IMR-90 (cell line): ENCODE data around the gene PTAR1. TPM values are rescaled to one million over a fixed set of nuclear protein-coding genes. Genes with fewer than 3 reads are reported as not detected.

Experiments used
- ATAC-seq: fragments of 200-7000 bp; cut with Tn5 transposase; 2 replicates; pipeline ENCODE4 v1.9.1; 2020; ENCODE audit warnings: low read depth, mild to moderate bottlenecking, moderate library complexity
- BruUV-seq: library from RNA; stranded (reverse); fragments of 400-500 nt; replicated peaks from 2 replicates; lab custom pipeline; 2021; lab: Mats Ljungman, UMichigan
- CTCF ChIA-PET: fragments of 300-600 bp; formaldehyde crosslinking; extraction: SDS; loops from one replicate; lab custom pipeline; 2021; ENCODE audit warnings: antibody characterized with exemption; lab: Yijun Ruan, JAX
- POLR2A ChIA-PET: fragments of 300-600 bp; sonication (Branson Sonifier 250); formaldehyde crosslinking; loops from one replicate; lab custom pipeline; 2022; ENCODE audit warnings: antibody characterized with exemption; ENCODE audit not compliant: unreplicated experiment; lab: Charles Lee
- DNase-seq: peaks from one replicate; pipeline ENCODE4 v3.0.0; 2013
- H2AFZ ChIP-seq: replicated peaks from 2 replicates; pipeline ENCODE3; 2013; ENCODE audit warnings: low read length, mild to moderate bottlenecking; ENCODE audit not compliant: poor library complexity
- H2AK5ac ChIP-seq: 2 replicates; pipeline ENCODE4 v1.6.1; 2013; ENCODE audit warnings: low read depth, low read length, inconsistent platforms
- H2AK9ac ChIP-seq: replicated peaks from 2 replicates; pipeline ENCODE3; 2013; ENCODE audit warnings: mild to moderate bottlenecking, low read depth, low read length, moderate library complexity; ENCODE audit not compliant: poor library complexity
- H2BK120ac ChIP-seq: 2 replicates; pipeline ENCODE4 v1.6.1; 2013; ENCODE audit warnings: low read depth, low read length, inconsistent platforms
- H2BK15ac ChIP-seq: 3 replicates; pipeline ENCODE4 v1.6.1; 2013; ENCODE audit warnings: low read depth, low read length, inconsistent platforms
- H2BK20ac ChIP-seq: 2 replicates; pipeline ENCODE4 v1.6.1; 2013; ENCODE audit warnings: low read depth, mild to moderate bottlenecking, inconsistent platforms, low read length, moderate library complexity
- H2BK5ac ChIP-seq: 2 replicates; pipeline ENCODE4 v1.6.1; 2013; ENCODE audit warnings: mild to moderate bottlenecking, low read depth, low read length, inconsistent platforms; ENCODE audit not compliant: poor library complexity, severe bottlenecking
- H3K14ac ChIP-seq: replicated peaks from 2 replicates; pipeline ENCODE4 v1.6.1; 2013; ENCODE audit warnings: low read depth, low read length, inconsistent platforms
- H3K18ac ChIP-seq: 2 replicates; pipeline ENCODE4 v1.6.1; 2013; ENCODE audit warnings: low read depth, low read length, control low read depth
- H3K23ac ChIP-seq: 2 replicates; pipeline ENCODE4 v1.6.1; 2013; ENCODE audit warnings: low read depth, low read length, inconsistent platforms
- H3K27ac ChIP-seq: 2 replicates; pipeline ENCODE4 v1.5.1; 2013; ENCODE audit warnings: mild to moderate bottlenecking, control low read depth, low read length; ENCODE audit not compliant: insufficient read depth
- H3K27me3 ChIP-seq: 2 replicates; pipeline ENCODE4 v1.6.1; 2013; ENCODE audit warnings: low read length; ENCODE audit not compliant: control insufficient read depth, insufficient read depth
- H3K36me3 ChIP-seq: 2 replicates; pipeline ENCODE4 v1.6.1; 2013; ENCODE audit warnings: low read length, mixed read lengths; ENCODE audit not compliant: control insufficient read depth, insufficient read depth
- H3K4ac ChIP-seq: 2 replicates; pipeline ENCODE4 v1.6.1; 2013; ENCODE audit warnings: low read depth, low read length, inconsistent platforms
- H3K4me1 ChIP-seq: 2 replicates; pipeline ENCODE4 v1.6.1; 2013; ENCODE audit warnings: low read length, mixed read lengths; ENCODE audit not compliant: control insufficient read depth, insufficient read depth
- H3K4me2 ChIP-seq: 2 replicates; pipeline ENCODE4 v1.6.1; 2013; ENCODE audit warnings: low read depth, mild to moderate bottlenecking, control low read depth, low read length, moderate library complexity
- H3K4me3 ChIP-seq: 2 replicates; pipeline ENCODE4 v1.5.1; 2013; ENCODE audit warnings: low read depth, mild to moderate bottlenecking, control low read depth, low read length, moderate library complexity; ENCODE audit not compliant: insufficient read depth
- H3K56ac ChIP-seq: 2 replicates; pipeline ENCODE4 v1.6.1; 2013; ENCODE audit warnings: low read length, inconsistent platforms; ENCODE audit not compliant: insufficient read depth; ENCODE audit errors: extremely low read depth
- H3K79me1 ChIP-seq, 2 experiments: 2 replicates each; pipeline ENCODE4 v1.6.1; 2013; ENCODE audit warnings: low read length in 2 of 2, inconsistent platforms in 1 of 2, low read depth in 1 of 2
- H3K9ac ChIP-seq: 2 replicates; pipeline ENCODE4 v1.6.1; 2013; ENCODE audit warnings: low read depth, low read length, control low read depth
- H3K9me1 ChIP-seq: 2 replicates; pipeline ENCODE4 v1.6.1; 2013; ENCODE audit warnings: low read length, inconsistent platforms; ENCODE audit not compliant: insufficient read depth
- H3K9me3 ChIP-seq: 2 replicates; pipeline ENCODE4 v1.6.1; 2013; ENCODE audit warnings: low read length; ENCODE audit not compliant: control insufficient read depth, insufficient read depth
- H4K20me1 ChIP-seq: 2 replicates; pipeline ENCODE4 v1.6.1; 2013; ENCODE audit warnings: low read length, inconsistent platforms; ENCODE audit not compliant: insufficient read depth
- H4K5ac ChIP-seq: 2 replicates; pipeline ENCODE4 v1.6.1; 2013; ENCODE audit warnings: mild to moderate bottlenecking, low read depth, low read length, control low read depth
- H4K8ac ChIP-seq, 2 experiments: 2 replicates each; pipeline ENCODE4 v1.6.1; 2013; ENCODE audit warnings: low read depth in 2 of 2, low read length in 2 of 2, control low read depth in 1 of 2, inconsistent platforms in 1 of 2
- H4K91ac ChIP-seq: 2 replicates; pipeline ENCODE4 v1.6.1; 2013; ENCODE audit warnings: low read depth, low read length, inconsistent platforms; ENCODE audit not compliant: insufficient read depth
- CEBPB ChIP-seq: IDR thresholded peaks from 2 replicates; pipeline ENCODE4 v1.6.1; 2012; ENCODE audit warnings: low read depth, low read length, improper control_type of control experiment
- MXI1 ChIP-seq: IDR thresholded peaks from 2 replicates; pipeline ENCODE4 v1.6.1; 2012; ENCODE audit warnings: low read depth, mild to moderate bottlenecking, low read length, moderate library complexity, borderline replicate concordance
- WGBS, 2 experiments: methylation state at CpG; one replicate each; pipeline versions ENCODE4 v1.1.5 to v1.1.7; 2013; ENCODE audit warnings: missing lambda C conversion rate in 2 of 2; ENCODE audit not compliant: insufficient read length in 1 of 2; ENCODE audit errors: extremely low coverage in 2 of 2; 5-methylcytosine and 5-hydroxymethylcytosine counted together
- dilution Hi-C: fragments of 300-500 bp; cut with HindIII; formaldehyde crosslinking; loops from one replicate; pipeline ENCODE4 v1.14.3; 2018; ENCODE audit warnings: low sequenced_read_pairs; ENCODE audit not compliant: unreplicated experiment
- in situ Hi-C: fragments of 300-500 bp; cut with MboI; formaldehyde crosslinking; loops from 3 replicates; pipeline ENCODE4 v1.14.3; 2019; ENCODE audit warnings: low sequenced_read_pairs, inconsistent platforms, mixed read lengths
- intact Hi-C: fragments of 100-400 bp; cut with micrococcal nuclease; formaldehyde crosslinking; loops from 2 replicates; pipeline ENCODE4 v1.10.0; 2022
- polyA plus RNA-seq, 3 experiments: library from polyadenylated mRNA; depleted of rRNA; stranded (reverse); fragments of >200 nt; gene quantifications; 2 replicates each; pipeline ENCODE4 v1.2.3, GENCODE V29; 2012; ENCODE audit warnings: low replicate concordance in 1 of 3
- total RNA-seq: library from RNA; depleted of rRNA; stranded (reverse); fragments of >200 nt; gene quantifications from 2 replicates; pipeline ENCODE4 v1.2.3, GENCODE V29; 2012

Gene PTAR1
- total and polyA plus RNA-seq, 2 of the 4 experiments (the other 2 are of a cell fraction) = 10.6 to 110 TPM

DNA sequence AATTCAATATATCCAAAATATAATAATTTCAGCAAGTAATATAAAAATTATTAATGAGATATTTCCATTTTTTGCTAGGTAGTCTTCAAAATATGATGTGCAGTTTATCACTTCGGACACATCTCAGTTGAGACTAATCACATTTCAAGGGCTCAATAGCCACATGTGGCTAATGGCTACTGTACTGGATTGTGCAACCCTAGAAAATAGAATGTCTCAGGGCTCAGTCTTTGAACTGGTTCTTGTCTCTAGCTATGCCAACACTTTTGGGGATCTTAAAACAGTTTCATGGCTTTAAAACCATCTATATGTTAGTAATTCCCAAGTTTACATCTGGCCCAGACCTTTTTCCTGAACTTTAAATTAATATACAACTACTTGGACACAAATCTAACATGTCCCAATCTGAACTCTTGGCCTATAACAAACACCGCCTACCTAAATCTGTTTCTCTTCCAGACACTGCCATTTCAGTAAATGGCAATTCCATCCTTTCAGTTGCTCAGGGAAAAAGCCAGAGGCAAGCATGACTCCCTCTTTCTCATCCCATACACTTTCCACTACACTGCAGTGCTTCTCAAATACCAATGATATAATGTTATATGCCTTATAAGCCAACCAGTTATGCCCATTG is 18.8 kb downstream of the PTAR1 start:
- POLR2A ChIA-PET = no interaction called here
- Histone ChIP-seq H3K9me3 (no peaks in the 10 kb centered on the region), H4K8ac (no peak overlapping the region), H4K5ac (no peak overlapping the region), H3K9ac (no peak overlapping the region), H2BK20ac (no peak overlapping the region), H3K56ac (no peak overlapping the region), H3K4me1 (peaks cover 5% of the 10 kb centered on the region), H2BK5ac (no peak overlapping the region), H3K18ac (no peak overlapping the region), H3K9me1 (no peaks in the 10 kb centered on the region), H2AFZ (no peak overlapping the region), H3K23ac (peak overlapping the region; percentile 7; the same call in 1 of the 2 replicates), H3K4me3 (no peak overlapping the region), H2BK120ac (no peak overlapping the region), H3K14ac (peak overlapping the region; percentile 37; the same call in 1 of the 2 replicates), H3K27me3 (no peaks in the 10 kb centered on the region), H3K4me2 (no peak overlapping the region), H4K20me1 (peaks cover 8% of the 10 kb centered on the region; the same call in 1 of the 2 replicates), H2AK9ac (no peak overlapping the region), H3K4ac (no peak overlapping the region), H3K36me3 (peaks cover 4% of the 10 kb centered on the region; the same call in 1 of the 2 replicates), H3K79me1 (peaks cover 30 to 31% of the 10 kb centered on the region in 2 experiments), H2BK15ac (no peak overlapping the region), H4K91ac (no peak overlapping the region), H2AK5ac (no peak overlapping the region), H3K27ac (no peak overlapping the region)
- no peak for TF ChIP-seq MXI1
- TF ChIP-seq CEBPB = peak; percentile 91
- DNase-seq (peak; percentile 28), ATAC-seq (no peak)
- WGBS, 2 experiments = 100% methylated on average over 1 of the region's 2 CpGs; no CpG with 5 or more reads in 1 of the 2 experiments
- in situ Hi-C loops = no loop called here
- BruUV-seq = no TSS peak
- CTCF ChIA-PET = interaction anchor here (0.6 to 0.8 kb wide), 2 partner anchors 9 to 17 kb away, joined by 3 to 5 read pairs; no protein-coding TSS in a partner anchor
- intact Hi-C loops = loop anchor here (10.0 kb wide), 3 partner anchors 134 to 484 kb away; no protein-coding TSS in a partner anchor
- dilution Hi-C loops = no loop called here
